Measurements from ENCODE around the gene ENHO.

DNA sequence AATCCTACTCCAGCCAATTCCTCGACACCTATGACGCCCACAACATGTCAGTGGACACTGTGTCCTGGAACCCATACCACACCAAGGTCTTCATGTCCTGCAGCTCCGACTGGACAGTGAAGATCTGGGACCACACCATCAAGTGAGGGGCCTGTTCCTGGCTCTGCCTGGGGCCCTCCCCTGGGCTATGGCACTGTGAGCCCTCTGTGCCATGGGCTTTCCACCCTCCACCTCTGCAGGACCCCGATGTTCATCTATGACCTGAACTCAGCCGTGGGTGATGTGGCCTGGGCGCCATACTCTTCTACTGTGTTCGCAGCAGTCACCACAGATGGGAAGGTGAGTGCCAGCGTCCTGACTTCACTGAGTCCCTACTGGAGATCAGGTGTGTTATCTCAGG is 8.4 kb downstream of the ENHO start:
- TF ChIP-seq, protein P1, sequence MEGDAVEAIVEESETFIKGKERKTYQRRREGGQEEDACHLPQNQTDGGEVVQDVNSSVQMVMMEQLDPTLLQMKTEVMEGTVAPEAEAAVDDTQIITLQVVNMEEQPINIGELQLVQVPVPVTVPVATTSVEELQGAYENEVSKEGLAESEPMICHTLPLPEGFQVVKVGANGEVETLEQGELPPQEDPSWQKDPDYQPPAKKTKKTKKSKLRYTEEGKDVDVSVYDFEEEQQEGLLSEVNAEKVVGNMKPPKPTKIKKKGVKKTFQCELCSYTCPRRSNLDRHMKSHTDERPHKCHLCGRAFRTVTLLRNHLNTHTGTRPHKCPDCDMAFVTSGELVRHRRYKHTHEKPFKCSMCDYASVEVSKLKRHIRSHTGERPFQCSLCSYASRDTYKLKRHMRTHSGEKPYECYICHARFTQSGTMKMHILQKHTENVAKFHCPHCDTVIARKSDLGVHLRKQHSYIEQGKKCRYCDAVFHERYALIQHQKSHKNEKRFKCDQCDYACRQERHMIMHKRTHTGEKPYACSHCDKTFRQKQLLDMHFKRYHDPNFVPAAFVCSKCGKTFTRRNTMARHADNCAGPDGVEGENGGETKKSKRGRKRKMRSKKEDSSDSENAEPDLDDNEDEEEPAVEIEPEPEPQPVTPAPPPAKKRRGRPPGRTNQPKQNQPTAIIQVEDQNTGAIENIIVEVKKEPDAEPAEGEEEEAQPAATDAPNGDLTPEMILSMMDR (IDR thresholded peaks at IDR 0.05) = no peak
- no peak for TF ChIP-seq POLR2A (IDR thresholded peaks at IDR 0.05; ENCODE audit: low read depth)
- TF ChIP-seq POLR2AphosphoS5 (IDR thresholded peaks at IDR 0.05) = no peak
- no peak for TF ChIP-seq EP300 (IDR thresholded peaks at IDR 0.05)

Measured in esophagus muscularis mucosa (tissue), 4 donors.